Hematopoietic multipotent progenitor cell treated with erythropoietin and hydrocortisone succinate and interleukin-3 and kit ligand, for 8 days (in vitro differentiated cells): Measurements from ENCODE around the gene HOXC11.

Source experiments
- DNase-seq: peaks from one replicate; pipeline ENCODE4 v3.0.0-alpha.2; 2015

Gene HOXC11

GRCh38 chr12:53972722-53973235, at the start of gene HOXC11:
TSS of gene HOXC11 (plus strand) at chr12:53973126. CDS start at chr12:53973242, 116 bp downstream.
- DNase-seq, result no peak

GRCh38 chr12:53924521-53925405, 48.2 kb upstream of the HOXC11 start:
- DNase-seq, result no peak

- DNase-seq, result no peak
Observed at GRCh38 chr12:53927220-53928029, 45.5 kb upstream of the HOXC11 start.

GRCh38 chr12:53928054-53928835, 44.7 kb upstream of the HOXC11 start:
- DNase-seq, result no peak

- DNase-seq, result no peak
Observed at GRCh38 chr12:53929527-53929926, 43.4 kb upstream of the HOXC11 start.

- no peak for DNase-seq
Observed at GRCh38 chr12:53930591-53931255, 42.2 kb upstream of the HOXC11 start.

- no peak for DNase-seq
Observed at GRCh38 chr12:53931844-53932581, 40.9 kb upstream of the HOXC11 start.

- DNase-seq, result no peak
Observed at GRCh38 chr12:53932915-53933314, 40.0 kb upstream of the HOXC11 start.

- DNase-seq, result no peak
Observed at GRCh38 chr12:53935383-53936341, 37.3 kb upstream of the HOXC11 start.

- no peak for DNase-seq
Observed at GRCh38 chr12:53937099-53937498, 35.8 kb upstream of the HOXC11 start.

GRCh38 chr12:53937596-53938325, 35.2 kb upstream of the HOXC11 start:
- no peak for DNase-seq

- DNase-seq, result peak; percentile 45
Observed at GRCh38 chr12:53938326-53939140, 34.4 kb upstream of the HOXC11 start, which contains the start of gene HOXC13. TSS of gene HOXC13 (plus strand) at chr12:53938831. CDS start at chr12:53938907, 76 bp downstream.

- DNase-seq, result no peak
Observed at GRCh38 chr12:53939141-53940108, 33.5 kb upstream of the HOXC11 start.

- DNase-seq, result no peak
Observed at GRCh38 chr12:53940443-53941014, 32.4 kb upstream of the HOXC11 start.

- DNase-seq, result no peak
Observed at GRCh38 chr12:53941187-53941586, 31.7 kb upstream of the HOXC11 start.

GRCh38 chr12:53941750-53942149, 31.2 kb upstream of the HOXC11 start:
- no peak for DNase-seq

- DNase-seq, result no peak
Observed at GRCh38 chr12:53942467-53942997, 30.4 kb upstream of the HOXC11 start.
